ENCODE results near the gene MMP23B. TPM values are rescaled to one million over a fixed set of nuclear protein-coding genes. Genes with fewer than 3 reads are reported as not detected.

Gene MMP23B
- polyA plus RNA-seq, 1 donor from 2014 or later = 0.98 TPM

DNA sequence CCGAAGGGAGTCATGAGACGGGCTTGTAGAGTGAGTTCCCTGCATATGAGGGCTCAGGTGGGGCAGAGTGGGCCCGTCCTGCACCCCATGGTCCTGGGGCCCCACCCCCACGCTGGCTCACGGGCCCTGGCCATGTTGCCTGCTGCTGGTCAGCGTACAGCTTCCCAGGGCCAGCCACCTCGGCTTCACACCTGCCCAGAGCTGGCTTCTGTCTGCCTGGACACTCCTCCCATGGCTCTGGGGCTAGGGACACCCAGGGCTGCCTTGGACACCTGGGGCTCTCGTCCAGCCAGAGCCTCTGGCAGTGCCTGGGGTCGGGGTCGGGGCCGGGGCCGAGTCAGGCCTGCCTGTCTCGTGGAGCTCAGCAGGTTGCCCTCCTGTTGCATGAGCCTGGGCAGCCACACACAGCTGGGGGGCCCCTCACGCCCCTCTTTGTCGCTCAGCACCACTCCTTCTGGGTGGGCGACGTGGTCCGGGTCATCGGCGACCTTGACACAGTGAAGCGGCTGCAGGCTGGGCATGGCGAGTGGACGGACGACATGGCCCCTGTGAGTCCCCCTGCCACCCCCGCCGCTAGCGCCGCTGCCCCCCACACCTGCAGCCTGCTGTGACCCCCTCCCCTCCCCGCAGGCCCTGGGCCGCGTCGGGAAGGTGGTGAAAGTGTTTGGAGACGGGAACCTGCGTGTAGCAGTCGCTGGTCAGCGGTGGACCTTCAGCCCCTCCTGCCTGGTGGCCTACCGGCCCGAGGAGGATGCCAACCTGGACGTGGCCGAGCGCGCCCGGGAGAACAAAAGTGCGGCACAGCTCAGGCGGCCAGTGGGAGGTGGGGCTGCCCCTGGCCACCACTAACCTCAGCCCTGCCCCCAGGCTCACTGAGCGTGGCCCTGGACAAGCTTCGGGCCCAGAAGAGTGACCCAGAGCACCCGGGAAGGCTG is 5.5 kb upstream of the MMP23B start:
- Histone ChIP-seq H3K79me2 (replicated peaks; ENCODE audit: insufficient read depth, low read length) (no peaks in the 10 kb centered on the region), H4K20me1 (ENCODE audit: insufficient read depth) (no peaks in the 10 kb centered on the region), H3K4me2 (ENCODE audit: low read length) (no peak overlapping the region), H3K4me3 (ENCODE audit: low read length) (no peak overlapping the region), H3K9me2 (ENCODE audit: insufficient read depth, low read length) (no peaks in the 10 kb centered on the region), H3K27ac (ENCODE audit: low read length) (no peak overlapping the region), H3F3A (ENCODE audit: insufficient read depth, low read length, poor library complexity, severe bottlenecking) (no peaks in the 10 kb centered on the region), H3K27me3 (ENCODE audit: insufficient read depth, low read depth, low read length) (peaks cover 7% of the 10 kb centered on the region), H3K9ac (ENCODE audit: low read length) (no peak overlapping the region), H2AFZ (ENCODE audit: low read depth, low read length) (no peak overlapping the region), H3K9me3 (ENCODE audit: low read length) (no peaks in the 10 kb centered on the region), H3K36me3 (ENCODE audit: insufficient read depth, low read length) (peaks cover 3% of the 10 kb centered on the region)
- TF ChIP-seq EZH2 (IDR thresholded peaks at IDR 0.05; ENCODE audit: borderline replicate concordance, insufficient read depth, low read length, poor library complexity, severe bottlenecking) (no peak), MXI1 (conservative IDR thresholded peaks at IDR 0.05; ENCODE audit: poor library complexity, severe bottlenecking) (no peak), POLR2AphosphoS5 (IDR thresholded peaks at IDR 0.05) (no peak), RAD21 (conservative IDR thresholded peaks at IDR 0.05) (no peak), SMC3 (conservative IDR thresholded peaks at IDR 0.05; ENCODE audit: poor library complexity) (no peak), TAF1 (IDR thresholded peaks at IDR 0.05; ENCODE audit: low read depth) (no peak)
- TF ChIP-seq, protein P1, sequence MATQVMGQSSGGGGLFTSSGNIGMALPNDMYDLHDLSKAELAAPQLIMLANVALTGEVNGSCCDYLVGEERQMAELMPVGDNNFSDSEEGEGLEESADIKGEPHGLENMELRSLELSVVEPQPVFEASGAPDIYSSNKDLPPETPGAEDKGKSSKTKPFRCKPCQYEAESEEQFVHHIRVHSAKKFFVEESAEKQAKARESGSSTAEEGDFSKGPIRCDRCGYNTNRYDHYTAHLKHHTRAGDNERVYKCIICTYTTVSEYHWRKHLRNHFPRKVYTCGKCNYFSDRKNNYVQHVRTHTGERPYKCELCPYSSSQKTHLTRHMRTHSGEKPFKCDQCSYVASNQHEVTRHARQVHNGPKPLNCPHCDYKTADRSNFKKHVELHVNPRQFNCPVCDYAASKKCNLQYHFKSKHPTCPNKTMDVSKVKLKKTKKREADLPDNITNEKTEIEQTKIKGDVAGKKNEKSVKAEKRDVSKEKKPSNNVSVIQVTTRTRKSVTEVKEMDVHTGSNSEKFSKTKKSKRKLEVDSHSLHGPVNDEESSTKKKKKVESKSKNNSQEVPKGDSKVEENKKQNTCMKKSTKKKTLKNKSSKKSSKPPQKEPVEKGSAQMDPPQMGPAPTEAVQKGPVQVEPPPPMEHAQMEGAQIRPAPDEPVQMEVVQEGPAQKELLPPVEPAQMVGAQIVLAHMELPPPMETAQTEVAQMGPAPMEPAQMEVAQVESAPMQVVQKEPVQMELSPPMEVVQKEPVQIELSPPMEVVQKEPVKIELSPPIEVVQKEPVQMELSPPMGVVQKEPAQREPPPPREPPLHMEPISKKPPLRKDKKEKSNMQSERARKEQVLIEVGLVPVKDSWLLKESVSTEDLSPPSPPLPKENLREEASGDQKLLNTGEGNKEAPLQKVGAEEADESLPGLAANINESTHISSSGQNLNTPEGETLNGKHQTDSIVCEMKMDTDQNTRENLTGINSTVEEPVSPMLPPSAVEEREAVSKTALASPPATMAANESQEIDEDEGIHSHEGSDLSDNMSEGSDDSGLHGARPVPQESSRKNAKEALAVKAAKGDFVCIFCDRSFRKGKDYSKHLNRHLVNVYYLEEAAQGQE (IDR thresholded peaks at IDR 0.05; ENCODE audit: borderline replicate concordance) = no peak
- TF ChIP-seq, protein P2, sequence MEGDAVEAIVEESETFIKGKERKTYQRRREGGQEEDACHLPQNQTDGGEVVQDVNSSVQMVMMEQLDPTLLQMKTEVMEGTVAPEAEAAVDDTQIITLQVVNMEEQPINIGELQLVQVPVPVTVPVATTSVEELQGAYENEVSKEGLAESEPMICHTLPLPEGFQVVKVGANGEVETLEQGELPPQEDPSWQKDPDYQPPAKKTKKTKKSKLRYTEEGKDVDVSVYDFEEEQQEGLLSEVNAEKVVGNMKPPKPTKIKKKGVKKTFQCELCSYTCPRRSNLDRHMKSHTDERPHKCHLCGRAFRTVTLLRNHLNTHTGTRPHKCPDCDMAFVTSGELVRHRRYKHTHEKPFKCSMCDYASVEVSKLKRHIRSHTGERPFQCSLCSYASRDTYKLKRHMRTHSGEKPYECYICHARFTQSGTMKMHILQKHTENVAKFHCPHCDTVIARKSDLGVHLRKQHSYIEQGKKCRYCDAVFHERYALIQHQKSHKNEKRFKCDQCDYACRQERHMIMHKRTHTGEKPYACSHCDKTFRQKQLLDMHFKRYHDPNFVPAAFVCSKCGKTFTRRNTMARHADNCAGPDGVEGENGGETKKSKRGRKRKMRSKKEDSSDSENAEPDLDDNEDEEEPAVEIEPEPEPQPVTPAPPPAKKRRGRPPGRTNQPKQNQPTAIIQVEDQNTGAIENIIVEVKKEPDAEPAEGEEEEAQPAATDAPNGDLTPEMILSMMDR (IDR thresholded peaks at IDR 0.05; ENCODE audit: poor library complexity, severe bottlenecking) = no peak

DNA sequence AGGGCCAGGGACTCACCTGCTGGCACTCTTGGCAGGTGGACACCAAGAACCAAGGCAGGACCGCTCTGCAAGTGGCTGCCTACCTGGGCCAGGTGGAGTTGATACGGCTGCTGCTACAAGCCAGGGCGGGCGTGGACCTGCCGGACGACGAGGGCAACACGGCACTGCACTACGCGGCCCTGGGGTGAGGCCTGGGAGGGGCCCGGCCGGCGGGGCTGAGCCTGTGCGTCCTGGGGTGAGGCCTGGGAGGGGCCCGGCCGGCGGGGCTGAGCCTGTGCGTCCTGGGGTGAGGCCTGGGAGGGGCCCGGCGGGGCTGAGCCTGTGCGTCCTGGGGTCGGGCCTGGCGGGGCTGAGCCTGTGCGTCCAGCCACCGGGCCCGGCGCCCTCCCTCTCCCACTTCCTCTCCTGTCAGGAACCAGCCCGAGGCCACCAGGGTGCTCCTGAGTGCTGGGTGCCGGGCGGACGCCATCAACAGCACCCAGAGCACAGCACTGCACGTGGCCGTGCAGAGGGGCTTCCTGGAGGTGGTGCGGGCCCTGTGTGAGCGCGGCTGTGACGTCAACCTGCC is 4.6 kb upstream of the MMP23B start:
- Histone ChIP-seq H4K20me1 (ENCODE audit: insufficient read depth) (no peaks in the 10 kb centered on the region), H3K27me3 (ENCODE audit: insufficient read depth, low read depth, low read length) (peaks cover 13% of the 10 kb centered on the region), H3K79me2 (replicated peaks; ENCODE audit: insufficient read depth, low read length) (no peaks in the 10 kb centered on the region), H2AFZ (ENCODE audit: low read depth, low read length) (no peak overlapping the region), H3K4me2 (ENCODE audit: low read length) (no peak overlapping the region), H3K9me3 (ENCODE audit: low read length) (no peaks in the 10 kb centered on the region), H3K9ac (ENCODE audit: low read length) (no peak overlapping the region), H3K4me3 (ENCODE audit: low read length) (no peak overlapping the region), H3K9me2 (ENCODE audit: insufficient read depth, low read length) (no peaks in the 10 kb centered on the region), H3K27ac (ENCODE audit: low read length) (no peak overlapping the region), H3F3A (ENCODE audit: insufficient read depth, low read length, poor library complexity, severe bottlenecking) (no peaks in the 10 kb centered on the region), H3K36me3 (ENCODE audit: insufficient read depth, low read length) (peaks cover 3% of the 10 kb centered on the region)
- TF ChIP-seq, protein P2 (IDR thresholded peaks at IDR 0.05; ENCODE audit: poor library complexity, severe bottlenecking) = no peak
- no peak for TF ChIP-seq EZH2 (IDR thresholded peaks at IDR 0.05; ENCODE audit: borderline replicate concordance, insufficient read depth, low read length, poor library complexity, severe bottlenecking)
- no peak for TF ChIP-seq RAD21 (conservative IDR thresholded peaks at IDR 0.05)
- no peak for TF ChIP-seq EP300 (conservative IDR thresholded peaks at IDR 0.05; ENCODE audit: poor library complexity, severe bottlenecking)
